Stimulated activated CD8-positive, alpha-beta memory T cell treated with anti-CD3 and anti-CD28 coated beads, Interleukin-15, amount 100 ng/mL, for 24 hours (primary cell): ENCODE measurements around the gene SLC35G2.
"Not testable (repeated sequence)": the region's sequence is repeated elsewhere in the genome, so short reads cannot be mapped to it uniquely, and the experiment has no call there.

ENCODE experiments used
- DNase-seq: peaks from one replicate; pipeline ENCODE4 v3.0.0-alpha.2; 2020; ENCODE audit warnings: low read depth

SLC35G2 gene

GRCh38 chr3:136885357-136886213, 66.7 kb downstream of the SLC35G2 start:
- no peak for DNase-seq

GRCh38 chr3:136889947-136890346, 71.0 kb downstream of the SLC35G2 start:
- no peak for DNase-seq

GRCh38 chr3:136891934-136892855, 73.3 kb downstream of the SLC35G2 start:
- no peak for DNase-seq

- DNase-seq: no peak
Observed at GRCh38 chr3:136893848-136894443, 75.0 kb downstream of the SLC35G2 start.

GRCh38 chr3:136897171-136897570, 78.2 kb downstream of the SLC35G2 start:
- not testable (repeated sequence) for DNase-seq

GRCh38 chr3:136898549-136898948, 79.6 kb downstream of the SLC35G2 start:
- DNase-seq: no peak

- no peak for DNase-seq
Observed at GRCh38 chr3:136898954-136899353, 80.0 kb downstream of the SLC35G2 start.

- no peak for DNase-seq
Observed at GRCh38 chr3:136899622-136900158, 80.8 kb downstream of the SLC35G2 start.

- not testable (repeated sequence) for DNase-seq
Observed at GRCh38 chr3:136900694-136901093, 81.8 kb downstream of the SLC35G2 start.

GRCh38 chr3:136901391-136901790, 82.5 kb downstream of the SLC35G2 start:
- no peak for DNase-seq

- not testable (repeated sequence) for DNase-seq
Observed at GRCh38 chr3:136902530-136902929, 83.6 kb downstream of the SLC35G2 start.

GRCh38 chr3:136903899-136904298, 85.0 kb downstream of the SLC35G2 start:
- no peak for DNase-seq

- no peak for DNase-seq
Observed at GRCh38 chr3:136904746-136905145, 85.8 kb downstream of the SLC35G2 start.
